GM12878 (cell line): ENCODE measurements around the gene OR12D1. TPM values are rescaled to one million over a fixed set of nuclear protein-coding genes. Genes with fewer than 3 reads are reported as not detected.

Experiments
- ATAC-seq: fragments of 200-7000 bp; cut with Tn5 transposase; 3 replicates; pipeline ENCODE4 v1.9.1; 2020; ENCODE audit warnings: mild to moderate bottlenecking, moderate library complexity
- BruUV-seq: library from RNA; stranded (reverse); fragments of 400-500 nt; replicated peaks from 2 replicates; lab custom pipeline; 2021; lab: Mats Ljungman, UMichigan
- CTCF ChIA-PET: fragments of 300-600 bp; sonication (Branson Sonifier 250); formaldehyde crosslinking; extraction: SDS; loops from one replicate; lab custom pipeline; 2021; ENCODE audit warnings: inconsistent platforms; lab: Yijun Ruan, JAX
- POLR2A ChIA-PET: fragments of 350-600 bp; formaldehyde crosslinking; extraction: SDS; loops from one replicate; lab custom pipeline; 2021; ENCODE audit warnings: inconsistent platforms; lab: Charles Lee
- RAD21 ChIA-PET: fragments of 300-600 bp; sonication (Branson Sonifier 250); formaldehyde crosslinking; loops from one replicate; lab custom pipeline; 2023; ENCODE audit warnings: antibody characterized with exemption; ENCODE audit not compliant: unreplicated experiment; lab: Charles Lee
- SMC1A ChIA-PET: fragments of 300-600 bp; sonication (Branson Sonifier 250); formaldehyde crosslinking; loops from one replicate; lab custom pipeline; 2023; ENCODE audit not compliant: unreplicated experiment, uncharacterized antibody; lab: Charles Lee
- DNase-seq: peaks from one replicate; pipeline ENCODE4 v3.0.0-alpha.2; 2011; ENCODE audit warnings: low read depth, low spot score
- FAIRE-seq: peaks from 3 replicates; lab custom pipeline; 2011; peaks lifted over from hg19 to GRCh38; lab: Jason Lieb, UNC
- H2AFZ ChIP-seq: 2 replicates; pipeline ENCODE4 v1.6.0; 2011; ENCODE audit warnings: low read depth, low read length, control low read depth; ENCODE audit not compliant: control insufficient read depth
- H3K27ac ChIP-seq: 2 replicates; pipeline ENCODE4 v1.5.1; 2011; ENCODE audit warnings: control low read depth; ENCODE audit not compliant: control insufficient read depth, insufficient read depth
- H3K27me3 ChIP-seq, 2 experiments: replicated peaks in 1 of 2; 2 replicates each; pipeline versions ENCODE4 v1.6.0 to v1.6.1; 2011; ENCODE audit warnings: low read length in 1 of 2; ENCODE audit not compliant: control insufficient read depth in 2 of 2, insufficient read depth in 2 of 2
- H3K36me3 ChIP-seq, 2 experiments: 2 replicates each; pipeline ENCODE4 v1.5.1; 2011; ENCODE audit warnings: low read length in 1 of 2; ENCODE audit not compliant: control insufficient read depth in 2 of 2, insufficient read depth in 2 of 2
- H3K4me1 ChIP-seq: 2 replicates; pipeline ENCODE4 v1.6.1; 2011; ENCODE audit warnings: mild to moderate bottlenecking, low read length, moderate library complexity, mixed read lengths; ENCODE audit not compliant: control insufficient read depth, insufficient read depth
- H3K4me2 ChIP-seq: 2 replicates; pipeline ENCODE4 v1.6.0; 2011; ENCODE audit warnings: control low read depth; ENCODE audit not compliant: control insufficient read depth, insufficient read depth
- H3K4me3 ChIP-seq: fragments of 200-600 bp; sonication (generic); 2 replicates; pipeline ENCODE4 v1.5.1; 2016
- H3K79me2 ChIP-seq: 2 replicates; pipeline ENCODE4 v1.6.0; 2011; ENCODE audit warnings: low read length; ENCODE audit not compliant: control insufficient read depth, insufficient read depth
- H3K9ac ChIP-seq: 2 replicates; pipeline ENCODE4 v1.8.0; 2011; ENCODE audit warnings: low read length, control low read depth, mixed read lengths; ENCODE audit not compliant: control insufficient read depth, insufficient read depth
- H3K9me3 ChIP-seq: replicated peaks from 3 replicates; pipeline ENCODE4 v1.5.1; 2011; ENCODE audit warnings: mild to moderate bottlenecking, low read length; ENCODE audit not compliant: control insufficient read depth, insufficient read depth
- H4K20me1 ChIP-seq: 2 replicates; pipeline ENCODE4 v1.6.0; 2011; ENCODE audit not compliant: control insufficient read depth, insufficient read depth
- CHD4 ChIP-seq: fragments of 200-600 bp; sonication (generic); IDR thresholded peaks from 2 replicates; pipeline ENCODE4 v1.6.1; 2016; ENCODE audit warnings: mild to moderate bottlenecking
- HDGF ChIP-seq: fragments of 450-650 bp; IDR thresholded peaks from 2 replicates; pipeline ENCODE4 v1.6.1; 2016; ENCODE audit warnings: antibody characterized with exemption
- NBN ChIP-seq: fragments of 450-650 bp; IDR thresholded peaks from 2 replicates; pipeline ENCODE4 v1.6.1; 2016
- PAX5 ChIP-seq: IDR thresholded peaks from 2 replicates; pipeline ENCODE4 v1.6.1; 2011; ENCODE audit warnings: low read depth, low read length, borderline replicate concordance
- PML ChIP-seq: IDR thresholded peaks from 2 replicates; pipeline ENCODE4 v1.6.1; 2012; ENCODE audit warnings: low read length, inconsistent platforms
- RB1 ChIP-seq: fragments of 450-650 bp; formaldehyde crosslinking; IDR thresholded peaks from 2 replicates; pipeline ENCODE4 v1.6.1; 2017; ENCODE audit warnings: mild to moderate bottlenecking, borderline replicate concordance
- SIX5 ChIP-seq: IDR thresholded peaks from 2 replicates; pipeline ENCODE4 v1.6.1; 2011; ENCODE audit warnings: mild to moderate bottlenecking, low read depth, low read length, moderate library complexity; ENCODE audit not compliant: severe bottlenecking
- SREBF2 ChIP-seq: IDR thresholded peaks from 2 replicates; pipeline ENCODE4 v1.6.1; 2012; ENCODE audit warnings: mild to moderate bottlenecking, low read length
- STAT3 ChIP-seq: IDR thresholded peaks from 2 replicates; pipeline ENCODE4 v1.6.1; 2011; ENCODE audit warnings: low read depth, low read length, improper control_type of control experiment
- TCF12 ChIP-seq: IDR thresholded peaks from 2 replicates; pipeline ENCODE4 v1.6.1; 2011; ENCODE audit warnings: low read depth, mild to moderate bottlenecking, low read length
- YY1 ChIP-seq: IDR thresholded peaks from 2 replicates; pipeline ENCODE4 v1.6.1; 2011; ENCODE audit warnings: low read depth, mild to moderate bottlenecking, low read length
- ZNF592 ChIP-seq: fragments of 450-650 bp; IDR thresholded peaks from 2 replicates; pipeline ENCODE4 v1.6.1; 2017; ENCODE audit warnings: mild to moderate bottlenecking, moderate library complexity
- ZZZ3 ChIP-seq: IDR thresholded peaks from 2 replicates; pipeline ENCODE4 v1.6.1; 2011; ENCODE audit warnings: low read depth; ENCODE audit not compliant: control insufficient read depth, insufficient read length
- WGBS: methylation state at CpG from one replicate; pipeline ENCODE4 v1.1.6; 2016; ENCODE audit warnings: low lambda C conversion rate; ENCODE audit not compliant: insufficient replicate concordance, insufficient coverage; ENCODE audit errors: missing lambda C conversion rate; 5-methylcytosine and 5-hydroxymethylcytosine counted together
- in situ Hi-C: fragments of 300-500 bp; cut with MboI; formaldehyde crosslinking; loops from 9 replicates; pipeline ENCODE4 v1.14.3; 2018; ENCODE audit warnings: mixed read lengths
- intact Hi-C: fragments of 100-400 bp; cut with micrococcal nuclease; formaldehyde crosslinking; loops from one replicate; pipeline ENCODE4 v1.14.2; 2022; ENCODE audit not compliant: unreplicated experiment
- polyA plus RNA-seq, 11 experiments: library from polyadenylated mRNA; depleted of rRNA in 4 of 11; unstranded in 6 of 11; stranded (reverse) in 5 of 11; fragments of >200 nt; fragmentation: Nextera tagmentation in 4 of 11; fragmentation: Illumina TruSeq in 1 of 11; extraction: Ambion mirVana in 4 of 11; extraction: Trizol in 1 of 11; gene quantifications; 1 replicate in 1 of 11; 2 replicates in 10 of 11; pipeline versions ENCODE4 v1.2.1 to v1.2.3, GENCODE V29; 2011 to 2016; ENCODE audit warnings: inconsistent platforms in 2 of 11, missing spikeins in 2 of 11, low read depth in 1 of 11
- total RNA-seq, 4 experiments: library from RNA; depleted of rRNA in 3 of 4; stranded (reverse); fragments of >200 nt in 3 of 4; fragmentation: Illumina TruSeq in 1 of 4; extraction: Trizol in 1 of 4; gene quantifications; 2 replicates each; pipeline versions ENCODE4 v1.2.1 to v1.2.3, GENCODE V29; 2013 to 2021
- TF ChIP-seq, protein P1 (sequence below): IDR thresholded peaks from 2 replicates; pipeline ENCODE4 v1.6.1; 2012; ENCODE audit warnings: improper control_type of control experiment, low read depth, low read length; ENCODE audit not compliant: insufficient replicate concordance

The OR12D1 gene
- total and polyA plus RNA-seq, 10 of the 15 experiments (the other 5 are each of a cell fraction or from before 2014, with no cell fraction given), result not detected

DNA sequence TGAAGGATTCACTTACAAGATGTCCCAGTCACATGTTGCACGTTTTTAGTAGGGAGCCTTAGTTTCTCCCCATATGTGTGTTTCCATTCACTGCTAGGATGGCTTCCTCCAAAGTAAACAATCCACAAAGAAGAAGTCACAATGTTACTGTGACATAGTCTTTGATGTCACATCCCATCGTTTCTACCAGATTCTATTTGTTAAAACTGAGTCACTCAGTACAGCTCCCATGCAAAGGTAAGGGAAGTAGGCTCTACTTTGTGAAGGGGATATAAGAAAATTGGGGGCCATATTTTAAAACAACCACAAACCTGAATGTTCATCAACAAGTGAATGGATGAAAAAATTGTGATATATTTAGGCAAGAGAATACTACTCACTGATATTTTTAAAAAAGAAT is 42.2 kb downstream of the OR12D1 start, which contains the start of the genes OR11A1 and OR2H1:
Gene OR11A1, minus strand, starts transcription at position 101 of the 400 bp plus-strand sequence. CDS start 29,430 bp downstream, outside the sequence.
Gene OR2H1, plus strand, starts transcription at position 185 of the 400 bp plus-strand sequence. CDS start 4,615 bp downstream, outside the sequence.
- in situ Hi-C loops (no loop called here), intact Hi-C loops (no loop called here)
- ChIA-PET SMC1A (no interaction called here), CTCF (no interaction called here), POLR2A (no interaction called here), RAD21 (no interaction called here)
- no peak for ATAC-seq
- no peak for TF ChIP-seq PML
- TF ChIP-seq PAX5, result no peak
- TF ChIP-seq TCF12, result no peak
- no peak for TF ChIP-seq ZZZ3
- no peak for TF ChIP-seq CHD4
- TF ChIP-seq RB1, result no peak
- TF ChIP-seq YY1, result no peak
- TF ChIP-seq HDGF, result no peak
- TF ChIP-seq STAT3, result no peak
- TF ChIP-seq SIX5, result no peak
- TF ChIP-seq, protein P1, sequence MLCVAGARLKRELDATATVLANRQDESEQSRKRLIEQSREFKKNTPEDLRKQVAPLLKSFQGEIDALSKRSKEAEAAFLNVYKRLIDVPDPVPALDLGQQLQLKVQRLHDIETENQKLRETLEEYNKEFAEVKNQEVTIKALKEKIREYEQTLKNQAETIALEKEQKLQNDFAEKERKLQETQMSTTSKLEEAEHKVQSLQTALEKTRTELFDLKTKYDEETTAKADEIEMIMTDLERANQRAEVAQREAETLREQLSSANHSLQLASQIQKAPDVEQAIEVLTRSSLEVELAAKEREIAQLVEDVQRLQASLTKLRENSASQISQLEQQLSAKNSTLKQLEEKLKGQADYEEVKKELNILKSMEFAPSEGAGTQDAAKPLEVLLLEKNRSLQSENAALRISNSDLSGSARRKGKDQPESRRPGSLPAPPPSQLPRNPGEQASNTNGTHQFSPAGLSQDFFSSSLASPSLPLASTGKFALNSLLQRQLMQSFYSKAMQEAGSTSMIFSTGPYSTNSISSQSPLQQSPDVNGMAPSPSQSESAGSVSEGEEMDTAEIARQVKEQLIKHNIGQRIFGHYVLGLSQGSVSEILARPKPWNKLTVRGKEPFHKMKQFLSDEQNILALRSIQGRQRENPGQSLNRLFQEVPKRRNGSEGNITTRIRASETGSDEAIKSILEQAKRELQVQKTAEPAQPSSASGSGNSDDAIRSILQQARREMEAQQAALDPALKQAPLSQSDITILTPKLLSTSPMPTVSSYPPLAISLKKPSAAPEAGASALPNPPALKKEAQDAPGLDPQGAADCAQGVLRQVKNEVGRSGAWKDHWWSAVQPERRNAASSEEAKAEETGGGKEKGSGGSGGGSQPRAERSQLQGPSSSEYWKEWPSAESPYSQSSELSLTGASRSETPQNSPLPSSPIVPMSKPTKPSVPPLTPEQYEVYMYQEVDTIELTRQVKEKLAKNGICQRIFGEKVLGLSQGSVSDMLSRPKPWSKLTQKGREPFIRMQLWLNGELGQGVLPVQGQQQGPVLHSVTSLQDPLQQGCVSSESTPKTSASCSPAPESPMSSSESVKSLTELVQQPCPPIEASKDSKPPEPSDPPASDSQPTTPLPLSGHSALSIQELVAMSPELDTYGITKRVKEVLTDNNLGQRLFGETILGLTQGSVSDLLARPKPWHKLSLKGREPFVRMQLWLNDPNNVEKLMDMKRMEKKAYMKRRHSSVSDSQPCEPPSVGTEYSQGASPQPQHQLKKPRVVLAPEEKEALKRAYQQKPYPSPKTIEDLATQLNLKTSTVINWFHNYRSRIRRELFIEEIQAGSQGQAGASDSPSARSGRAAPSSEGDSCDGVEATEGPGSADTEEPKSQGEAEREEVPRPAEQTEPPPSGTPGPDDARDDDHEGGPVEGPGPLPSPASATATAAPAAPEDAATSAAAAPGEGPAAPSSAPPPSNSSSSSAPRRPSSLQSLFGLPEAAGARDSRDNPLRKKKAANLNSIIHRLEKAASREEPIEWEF, result no peak
- TF ChIP-seq ZNF592, result no peak
- TF ChIP-seq NBN, result no peak
- no peak for TF ChIP-seq SREBF2
- DNase-seq, result no peak
- H3K9me3 ChIP-seq, result no peaks in the 10 kb centered on the region
- 0% methylated on average over 2 of the region's 2 CpGs for WGBS
- H3K36me3 ChIP-seq, result no peaks in the 10 kb centered on the region
- H3K27ac ChIP-seq, result no peak within 1 kb of the TSS
- no peak within 1 kb of the TSS for H2AFZ ChIP-seq
- 0 out of 4 replicates have a peak, but pooled peaks cover 0 to 1% of the 10 kb centered on the region in 2 experiments for H3K27me3 ChIP-seq
- BruUV-seq, result no TSS peak
- no peak within 1 kb of the TSS for H3K4me2 ChIP-seq
- no peak within 1 kb of the TSS for H3K9ac ChIP-seq
- no peaks in the 10 kb centered on the region for H4K20me1 ChIP-seq
- H3K79me2 ChIP-seq, result no peaks in the 10 kb centered on the region
- H3K4me1 ChIP-seq, result no peaks in the 10 kb centered on the region
- no peak within 1 kb of the TSS for H3K4me3 ChIP-seq
- FAIRE-seq, result no peak
